Measurements from ENCODE around the gene PRKRA. TPM values are rescaled to one million over a fixed set of nuclear protein-coding genes. Genes with fewer than 3 reads are reported as not detected.

The PRKRA gene
- total and polyA plus RNA-seq, 2 of the 13 experiments (the other 11 are each of a cell fraction or from before 2014, with no cell fraction given) = 53.1 to 74.7 TPM

DNA sequence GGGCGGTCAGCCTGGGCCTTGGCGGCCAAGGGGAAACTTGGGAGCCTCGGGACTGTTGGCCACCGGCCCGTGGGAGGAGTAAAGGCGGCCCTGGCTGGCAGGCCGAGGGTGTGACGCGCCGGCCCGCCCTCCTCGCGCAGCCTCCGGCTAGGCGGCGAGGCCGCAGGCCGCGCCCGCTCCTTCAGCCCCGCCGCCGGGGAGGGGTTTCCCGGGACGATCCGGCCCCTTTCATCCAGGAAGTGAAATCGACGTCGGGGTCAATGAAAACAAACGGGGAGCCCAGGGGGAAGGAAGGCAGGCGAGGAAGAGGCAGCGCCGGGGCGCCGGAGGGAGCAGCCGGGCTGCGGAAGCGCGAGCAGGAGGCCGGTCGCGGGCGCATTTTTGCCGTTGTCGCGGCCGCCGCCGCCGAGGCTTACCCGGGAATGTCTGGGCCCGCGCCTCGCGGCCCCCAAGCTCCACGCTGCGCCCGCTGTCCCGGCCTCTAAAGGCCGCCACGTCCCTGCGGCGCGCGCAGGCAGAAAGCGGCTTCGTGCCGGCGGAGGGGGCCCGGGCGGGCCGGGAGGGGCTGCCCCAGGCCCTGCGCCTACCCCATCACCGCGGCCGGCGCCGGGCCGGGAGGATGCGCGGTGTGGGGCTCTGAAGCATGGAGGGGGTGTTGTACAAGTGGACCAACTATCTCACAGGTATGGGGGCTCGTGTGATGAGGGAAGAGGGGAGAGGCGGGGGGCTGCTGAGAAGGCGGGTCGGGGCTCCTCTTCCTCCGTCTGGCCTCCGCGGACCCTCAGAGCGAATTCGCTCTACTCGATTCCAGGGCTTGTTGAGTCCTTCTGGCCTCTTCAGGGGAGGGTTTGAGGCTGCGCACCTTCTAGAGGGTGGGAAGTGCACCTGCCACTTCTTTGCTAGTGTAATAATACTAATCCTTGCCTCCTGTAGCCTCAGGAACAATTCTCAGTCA, 29.5 kb upstream of the PRKRA start, which contains the start of gene PLEKHA3 (continued):
- TF ChIP-seq ZNF142 (CRISPR knock-in tag; IDR thresholded peaks at IDR 0.05) = peak; percentile 86
- 0 out of 2 replicates have a peak, but pooled peaks have one; percentile 23 for TF ChIP-seq MAZ (IDR thresholded peaks at IDR 0.05; ENCODE audit: borderline replicate concordance, low read depth, low read length)
- peak; percentile 83 for TF ChIP-seq MAZ (CRISPR knock-in tag; IDR thresholded peaks at IDR 0.05; ENCODE audit: low read depth)
- no peak for TF ChIP-seq KDM1A (CRISPR knock-in tag; IDR thresholded peaks at IDR 0.05)
- TF ChIP-seq, protein P1, sequence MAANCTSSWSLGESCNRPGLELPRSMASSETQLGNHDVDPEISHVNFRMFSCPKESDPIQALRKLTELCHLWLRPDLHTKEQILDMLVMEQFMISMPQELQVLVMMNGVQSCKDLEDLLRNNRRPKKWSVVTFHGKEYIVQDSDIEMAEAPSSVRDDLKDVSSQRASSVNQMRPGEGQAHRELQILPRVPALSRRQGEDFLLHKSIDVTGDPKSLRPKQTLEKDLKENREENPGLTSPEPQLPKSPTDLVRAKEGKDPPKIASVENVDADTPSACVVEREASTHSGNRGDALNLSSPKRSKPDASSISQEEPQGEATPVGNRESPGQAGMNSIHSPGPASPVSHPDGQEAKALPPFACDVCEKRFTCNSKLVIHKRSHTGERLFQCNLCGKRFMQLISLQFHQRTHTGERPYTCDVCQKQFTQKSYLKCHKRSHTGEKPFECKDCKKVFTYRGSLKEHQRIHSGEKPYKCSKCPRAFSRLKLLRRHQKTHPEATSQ (CRISPR knock-in tag; IDR thresholded peaks at IDR 0.05; ENCODE audit: borderline replicate concordance) = 0 out of 2 replicates have a peak, but pooled peaks have one; percentile 41
- no peak for TF ChIP-seq HMGA1 (CRISPR knock-in tag; conservative IDR thresholded peaks at IDR 0.05)
- TF ChIP-seq ZNF280D (CRISPR knock-in tag; IDR thresholded peaks at IDR 0.05) = 0 out of 2 replicates have a peak, but pooled peaks have one; percentile 40
- TF ChIP-seq ZGPAT (CRISPR knock-in tag; IDR thresholded peaks at IDR 0.05) = peak; percentile 79
- TF ChIP-seq TOPORS (CRISPR knock-in tag; IDR thresholded peaks at IDR 0.05) = peak; percentile 86
- TF ChIP-seq NR2F2 (IDR thresholded peaks at IDR 0.05; ENCODE audit: borderline replicate concordance, low read depth) = no peak
- no peak for TF ChIP-seq ZFP62 (CRISPR knock-in tag; IDR thresholded peaks at IDR 0.05)
- peak; percentile 91 for TF ChIP-seq ZSCAN20 (CRISPR knock-in tag; IDR thresholded peaks at IDR 0.05; ENCODE audit: borderline replicate concordance)
